HL-60 (cell line): ENCODE results near the gene SYTL3.

Source experiments
- DNase-seq, 2 experiments: peaks; one replicate each; pipeline ENCODE4 v3.0.0-alpha.2; 2010 to 2020; ENCODE audit warnings: low read depth in 1 of 2, low spot score in 1 of 2
- H3K27ac ChIP-seq: fragments of 250-450 bp; sonication (Bioruptor Pico); replicated peaks from 2 replicates; pipeline ENCODE4 v1.5.1; 2020; ENCODE audit warnings: mild to moderate bottlenecking, moderate library complexity
- H3K27me3 ChIP-seq: fragments of 250-450 bp; sonication (Bioruptor Pico); 2 replicates; pipeline ENCODE4 v1.5.1; 2021; ENCODE audit warnings: mild to moderate bottlenecking, moderate library complexity; ENCODE audit not compliant: insufficient read depth, poor library complexity, severe bottlenecking
- H3K4me3 ChIP-seq: replicated peaks from 2 replicates; pipeline ENCODE4 v1.5.1; 2011; ENCODE audit warnings: mild to moderate bottlenecking, control low read depth, low read length; ENCODE audit not compliant: insufficient read depth
- GABPA ChIP-seq: IDR thresholded peaks from 2 replicates; pipeline ENCODE4 v1.6.1; 2012; ENCODE audit warnings: low read depth
- POLR2AphosphoS5 ChIP-seq: IDR thresholded peaks from 2 replicates; pipeline ENCODE4 v1.6.1; 2012; ENCODE audit warnings: low read depth
- SPI1 ChIP-seq: IDR thresholded peaks from 2 replicates; pipeline ENCODE4 v1.6.1; 2012; ENCODE audit warnings: low read depth, mild to moderate bottlenecking, borderline replicate concordance
- TF ChIP-seq, protein P1 (sequence below): IDR thresholded peaks from one replicate; pipeline ENCODE4 v1.5.1; 2011; ENCODE audit warnings: low read length, control low read depth, inconsistent platforms; ENCODE audit not compliant: insufficient read depth
- TF ChIP-seq, protein P2 (sequence below): IDR thresholded peaks from 2 replicates; pipeline ENCODE4 v1.6.1; 2012; ENCODE audit warnings: low read depth; ENCODE audit not compliant: insufficient replicate concordance

SYTL3 gene

DNA sequence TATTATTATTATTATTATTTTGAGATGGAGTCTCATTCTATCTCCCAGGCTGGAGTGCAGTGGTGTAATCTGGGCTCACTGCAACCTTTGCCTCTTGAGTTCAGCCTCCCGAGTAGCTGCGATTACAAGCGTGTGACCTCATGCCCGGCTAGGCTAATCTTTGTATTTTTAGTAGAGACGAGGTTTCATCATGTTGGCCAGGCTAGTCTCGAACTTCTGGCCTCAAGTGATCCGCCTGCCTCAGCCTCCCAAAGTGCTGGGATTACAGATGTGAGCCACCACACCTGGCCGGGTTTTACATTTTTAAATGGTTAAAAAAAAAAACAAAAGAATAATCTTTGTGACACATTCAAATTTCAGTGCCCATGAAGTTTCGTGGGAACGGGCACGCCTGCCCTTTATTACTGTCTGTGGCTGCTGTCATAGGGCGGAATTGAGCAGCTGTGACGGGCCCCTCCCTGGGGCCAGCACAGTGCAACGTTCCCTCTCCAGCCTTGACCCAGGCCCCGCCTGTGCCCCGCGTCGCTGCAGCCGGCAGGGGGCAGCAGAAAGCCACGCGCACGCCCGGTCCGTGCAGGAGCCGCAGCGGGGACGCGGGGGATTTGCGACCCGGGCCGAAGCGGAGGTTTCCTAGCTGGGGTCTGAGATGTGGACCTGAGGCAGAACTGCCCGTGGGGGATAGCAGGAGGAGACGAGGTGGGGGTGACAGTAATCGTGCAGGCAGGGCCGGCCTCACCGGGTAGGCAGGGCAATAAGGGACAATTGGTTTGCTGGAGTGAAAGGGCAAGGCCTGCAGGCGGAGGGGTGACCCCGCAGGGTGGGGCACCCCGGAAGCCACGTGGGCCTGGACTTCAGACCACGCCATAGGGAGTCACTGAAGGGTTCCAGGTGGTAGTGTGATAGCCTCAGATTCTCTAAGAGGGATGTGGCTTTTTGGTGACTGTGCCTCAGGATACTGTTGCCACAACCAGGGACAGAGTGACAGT is 54.3 kb downstream of the SYTL3 start:
- no peaks in the 10 kb centered on the region for H3K27me3 ChIP-seq
- peak overlapping the region; percentile 43 for H3K4me3 ChIP-seq
- DNase-seq, result peak; percentile 61 to 69
- H3K27ac ChIP-seq, result no peak overlapping the region
- TF ChIP-seq SPI1 (no peak), POLR2AphosphoS5 (no peak), GABPA (no peak)
- TF ChIP-seq, protein P1, sequence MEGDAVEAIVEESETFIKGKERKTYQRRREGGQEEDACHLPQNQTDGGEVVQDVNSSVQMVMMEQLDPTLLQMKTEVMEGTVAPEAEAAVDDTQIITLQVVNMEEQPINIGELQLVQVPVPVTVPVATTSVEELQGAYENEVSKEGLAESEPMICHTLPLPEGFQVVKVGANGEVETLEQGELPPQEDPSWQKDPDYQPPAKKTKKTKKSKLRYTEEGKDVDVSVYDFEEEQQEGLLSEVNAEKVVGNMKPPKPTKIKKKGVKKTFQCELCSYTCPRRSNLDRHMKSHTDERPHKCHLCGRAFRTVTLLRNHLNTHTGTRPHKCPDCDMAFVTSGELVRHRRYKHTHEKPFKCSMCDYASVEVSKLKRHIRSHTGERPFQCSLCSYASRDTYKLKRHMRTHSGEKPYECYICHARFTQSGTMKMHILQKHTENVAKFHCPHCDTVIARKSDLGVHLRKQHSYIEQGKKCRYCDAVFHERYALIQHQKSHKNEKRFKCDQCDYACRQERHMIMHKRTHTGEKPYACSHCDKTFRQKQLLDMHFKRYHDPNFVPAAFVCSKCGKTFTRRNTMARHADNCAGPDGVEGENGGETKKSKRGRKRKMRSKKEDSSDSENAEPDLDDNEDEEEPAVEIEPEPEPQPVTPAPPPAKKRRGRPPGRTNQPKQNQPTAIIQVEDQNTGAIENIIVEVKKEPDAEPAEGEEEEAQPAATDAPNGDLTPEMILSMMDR, result peak; percentile 68

DNA sequence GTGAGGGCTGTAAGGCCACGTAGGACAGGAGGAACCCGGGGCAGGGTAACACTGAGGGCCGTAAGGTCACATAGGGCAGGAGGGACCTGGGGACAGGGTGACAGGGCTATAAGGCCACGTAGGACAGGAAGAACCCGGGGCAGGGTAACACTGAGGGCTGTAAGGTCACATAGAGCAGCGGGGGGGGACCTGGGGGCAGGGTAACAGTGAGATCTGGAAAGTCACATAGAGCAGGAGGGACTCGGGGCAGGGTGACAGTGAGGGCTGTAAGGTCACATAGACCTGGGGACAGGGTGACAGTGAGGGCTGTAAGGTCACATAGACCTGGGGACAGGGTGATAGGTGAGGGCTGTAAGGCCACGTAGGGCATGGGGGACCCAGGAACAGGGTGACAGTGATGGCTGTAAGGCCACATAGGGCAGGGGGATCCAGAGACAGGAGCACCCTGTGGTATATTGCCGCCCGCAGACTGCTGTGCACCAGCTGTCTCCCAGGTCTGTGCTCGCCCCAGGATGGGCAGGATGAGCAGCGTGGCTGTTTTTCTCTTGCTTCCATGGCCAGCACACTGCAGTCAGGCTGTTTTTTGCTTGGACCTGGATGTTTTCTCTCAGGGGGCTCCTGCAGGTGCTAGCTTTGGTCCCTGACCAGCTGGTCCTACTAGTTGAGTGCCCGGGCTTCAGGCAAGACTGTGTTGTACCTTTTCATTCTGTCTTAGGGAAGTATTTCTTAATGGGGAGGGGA is 55.7 kb downstream of the SYTL3 start:
- no peak for TF ChIP-seq POLR2AphosphoS5
- no peak for TF ChIP-seq GABPA
- TF ChIP-seq, protein P1, result no peak
- TF ChIP-seq, protein P2, sequence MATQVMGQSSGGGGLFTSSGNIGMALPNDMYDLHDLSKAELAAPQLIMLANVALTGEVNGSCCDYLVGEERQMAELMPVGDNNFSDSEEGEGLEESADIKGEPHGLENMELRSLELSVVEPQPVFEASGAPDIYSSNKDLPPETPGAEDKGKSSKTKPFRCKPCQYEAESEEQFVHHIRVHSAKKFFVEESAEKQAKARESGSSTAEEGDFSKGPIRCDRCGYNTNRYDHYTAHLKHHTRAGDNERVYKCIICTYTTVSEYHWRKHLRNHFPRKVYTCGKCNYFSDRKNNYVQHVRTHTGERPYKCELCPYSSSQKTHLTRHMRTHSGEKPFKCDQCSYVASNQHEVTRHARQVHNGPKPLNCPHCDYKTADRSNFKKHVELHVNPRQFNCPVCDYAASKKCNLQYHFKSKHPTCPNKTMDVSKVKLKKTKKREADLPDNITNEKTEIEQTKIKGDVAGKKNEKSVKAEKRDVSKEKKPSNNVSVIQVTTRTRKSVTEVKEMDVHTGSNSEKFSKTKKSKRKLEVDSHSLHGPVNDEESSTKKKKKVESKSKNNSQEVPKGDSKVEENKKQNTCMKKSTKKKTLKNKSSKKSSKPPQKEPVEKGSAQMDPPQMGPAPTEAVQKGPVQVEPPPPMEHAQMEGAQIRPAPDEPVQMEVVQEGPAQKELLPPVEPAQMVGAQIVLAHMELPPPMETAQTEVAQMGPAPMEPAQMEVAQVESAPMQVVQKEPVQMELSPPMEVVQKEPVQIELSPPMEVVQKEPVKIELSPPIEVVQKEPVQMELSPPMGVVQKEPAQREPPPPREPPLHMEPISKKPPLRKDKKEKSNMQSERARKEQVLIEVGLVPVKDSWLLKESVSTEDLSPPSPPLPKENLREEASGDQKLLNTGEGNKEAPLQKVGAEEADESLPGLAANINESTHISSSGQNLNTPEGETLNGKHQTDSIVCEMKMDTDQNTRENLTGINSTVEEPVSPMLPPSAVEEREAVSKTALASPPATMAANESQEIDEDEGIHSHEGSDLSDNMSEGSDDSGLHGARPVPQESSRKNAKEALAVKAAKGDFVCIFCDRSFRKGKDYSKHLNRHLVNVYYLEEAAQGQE, result no peak
- no peak for TF ChIP-seq SPI1
- Histone ChIP-seq H3K4me3 (no peak overlapping the region), H3K27me3 (no peaks in the 10 kb centered on the region), H3K27ac (no peak overlapping the region)
- no peak for DNase-seq

DNA sequence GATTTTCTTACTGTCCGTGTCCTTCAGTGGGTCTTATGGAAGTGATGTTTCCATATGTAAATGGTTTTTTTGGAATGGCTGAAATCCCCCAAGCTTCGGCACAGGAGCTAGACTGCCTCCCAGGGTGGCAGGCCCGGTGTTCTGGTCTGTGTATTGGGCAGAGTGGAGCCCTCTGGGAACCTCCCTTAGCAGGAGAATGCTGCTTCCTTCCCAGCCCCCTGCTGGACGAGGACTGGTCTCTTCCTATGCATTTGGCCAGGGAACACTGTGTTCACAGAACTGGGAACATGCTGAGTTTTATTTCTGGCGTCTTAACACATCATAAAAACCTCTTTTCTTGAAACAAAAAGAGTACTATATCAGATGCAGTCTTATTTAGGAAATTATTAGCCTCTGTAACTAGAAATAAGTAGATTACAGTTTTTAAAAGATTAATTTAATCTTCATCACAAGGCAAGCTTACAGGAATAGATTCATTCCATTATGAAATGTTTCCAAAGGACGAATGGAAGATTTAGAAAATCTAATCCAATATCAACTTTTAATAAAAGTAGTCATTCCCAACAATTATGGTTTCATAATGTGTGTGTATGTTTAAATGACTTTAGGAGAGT is 56.6 kb downstream of the SYTL3 start:
- TF ChIP-seq, protein P1, result no peak
- TF ChIP-seq GABPA, result no peak
- TF ChIP-seq SPI1, result no peak
- no peak for TF ChIP-seq POLR2AphosphoS5
- TF ChIP-seq, protein P2, result no peak
- no peak overlapping the region for H3K4me3 ChIP-seq
- H3K27ac ChIP-seq, result no peak overlapping the region
- DNase-seq, result no peak
- no peaks in the 10 kb centered on the region for H3K27me3 ChIP-seq
